Thyroid gland (tissue), 4 donors: ENCODE results near the gene LYRM4. TPM values are rescaled to one million over a fixed set of nuclear protein-coding genes. Genes with fewer than 3 reads are reported as not detected.

Experiments
- DNase-seq, 2 donors: peaks; one replicate each; pipeline ENCODE4 v3.0.0-alpha.2; 2019
- H3K27ac ChIP-seq, 3 donors: fragments of 200-600 bp; sonication (generic); 1 replicate in 2 of 3; 2 replicates in 1 of 3; pipeline ENCODE4 v1.5.1; 2016 to 2019; ENCODE audit warnings: mild to moderate bottlenecking in 1 of 3, moderate library complexity in 1 of 3
- H3K27me3 ChIP-seq: fragments of 200-600 bp; sonication (generic); one replicate; pipeline ENCODE4 v1.5.1; 2019
- H3K36me3 ChIP-seq, 2 donors: fragments of 200-600 bp; sonication (generic); one replicate each; pipeline ENCODE4 v1.5.1; 2016 to 2019
- H3K4me1 ChIP-seq, 2 donors: fragments of 200-600 bp; sonication (generic); one replicate each; pipeline ENCODE4 v1.5.1; 2017 to 2019
- H3K4me3 ChIP-seq, 3 donors: fragments of 200-600 bp; sonication (generic); replicated peaks in 1 of 3; 1 replicate in 2 of 3; 2 replicates in 1 of 3; pipeline ENCODE4 v1.5.1; 2016; ENCODE audit warnings: mild to moderate bottlenecking in 1 of 3
- H3K9me3 ChIP-seq: fragments of 200-600 bp; sonication (generic); one replicate; pipeline ENCODE4 v1.5.1; 2017
- CTCF ChIP-seq, 6 experiments: fragments of 200-600 bp in 3 of 6; fragments of 450-650 bp in 3 of 6; sonication (generic) in 3 of 6; IDR thresholded peaks; one replicate each; pipeline ENCODE4 v1.5.1; 2016 to 2019; ENCODE audit warnings: antibody characterized with exemption in 6 of 6, mild to moderate bottlenecking in 2 of 6, inconsistent platforms in 1 of 6, moderate library complexity in 1 of 6
- POLR2A ChIP-seq, 2 donors: fragments of 450-650 bp; IDR thresholded peaks; one replicate each; pipeline ENCODE4 v1.6.1; 2017; ENCODE audit warnings: antibody characterized with exemption in 2 of 2, mild to moderate bottlenecking in 2 of 2, moderate library complexity in 1 of 2
- WGBS, 2 donors: methylation state at CpG; one replicate each; pipeline ENCODE4 v1.1.5; 2017; 5-methylcytosine and 5-hydroxymethylcytosine counted together
- intact Hi-C: fragments of 100-400 bp; cut with DNase I; formaldehyde crosslinking; loops from one replicate; pipeline ENCODE4 v1.15.1; 2023
- total RNA-seq, 4 donors: library from RNA; depleted of rRNA; stranded (reverse); fragments of >200 nt; gene quantifications; one replicate each; pipeline ENCODE4 v1.2.3, GENCODE V29; 2016

Gene LYRM4
- total RNA-seq, 4 donors from 2014 or later, result 26.7 to 32.2 (median 29.5) TPM

DNA sequence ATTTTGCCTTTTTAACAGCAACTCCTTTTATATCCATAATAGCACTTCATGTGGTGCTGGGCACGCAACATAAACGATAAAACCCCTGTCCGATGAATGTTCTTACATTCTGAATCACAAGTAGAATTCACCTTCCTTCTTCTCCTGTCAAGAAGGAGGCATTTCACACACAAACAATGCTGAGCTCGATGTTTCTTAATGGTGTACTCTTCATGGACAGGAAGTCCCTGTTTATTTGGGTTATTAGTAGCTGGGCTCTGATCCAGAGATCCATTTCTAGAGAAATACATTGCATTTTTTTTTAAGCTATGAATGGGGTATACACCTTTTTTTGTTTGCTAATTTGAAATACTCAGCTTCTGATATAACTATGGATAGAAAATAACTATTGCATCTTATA, 93.2 kb downstream of the LYRM4 start:
- Histone ChIP-seq H3K4me1 (peaks cover 0 to 4% of the 10 kb centered on the region in 2 donors), H3K9me3 (no peaks in the 10 kb centered on the region), H3K4me3 (no peak overlapping the region), H3K36me3 (no peaks in the 10 kb centered on the region), H3K27ac (no peak overlapping the region), H3K27me3 (no peaks in the 10 kb centered on the region)
- intact Hi-C loops, result no loop called here
- DNase-seq, result no peak
- 68 to 69% methylated on average over 4 of the region's 4 CpGs for WGBS, 2 donors
- no peak for TF ChIP-seq CTCF (IDR thresholded peaks at IDR 0.05)
- no peak for TF ChIP-seq POLR2A (IDR thresholded peaks at IDR 0.05)

DNA sequence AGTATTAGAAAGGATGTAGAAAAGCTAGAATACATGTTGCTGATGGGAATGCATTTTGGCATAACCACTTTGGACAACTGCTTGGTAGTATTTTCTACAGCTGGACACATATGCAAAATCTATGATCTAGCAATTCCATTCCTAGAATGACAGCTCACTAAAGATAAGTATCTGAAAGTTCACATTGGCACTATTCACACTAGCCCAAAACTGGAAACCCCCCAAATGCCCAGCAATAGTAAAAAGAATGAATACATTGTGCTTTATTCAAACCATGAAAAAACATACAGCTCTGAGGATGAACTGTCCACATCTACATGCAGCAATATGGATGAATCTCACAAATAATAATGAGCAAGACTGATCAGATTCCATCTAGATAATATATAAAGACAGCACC, 96.7 kb downstream of the LYRM4 start:
- H3K4me1 ChIP-seq, result peaks cover 0 to 4% of the 10 kb centered on the region in 2 donors
- H3K27ac ChIP-seq, result no peak overlapping the region
- DNase-seq, result no peak
- no peaks in the 10 kb centered on the region for H3K9me3 ChIP-seq
- H3K4me3 ChIP-seq, result no peak overlapping the region
- H3K36me3 ChIP-seq, result no peaks in the 10 kb centered on the region
- H3K27me3 ChIP-seq, result no peaks in the 10 kb centered on the region
- intact Hi-C loops, result no loop called here
- TF ChIP-seq CTCF (IDR thresholded peaks at IDR 0.05) (no peak), POLR2A (IDR thresholded peaks at IDR 0.05) (no peak)

GRCh38 chr6:5163247-5163646, 97.5 kb downstream of the LYRM4 start:
- H3K9me3 ChIP-seq, result no peaks in the 10 kb centered on the region
- intact Hi-C loops, result no loop called here

DNA sequence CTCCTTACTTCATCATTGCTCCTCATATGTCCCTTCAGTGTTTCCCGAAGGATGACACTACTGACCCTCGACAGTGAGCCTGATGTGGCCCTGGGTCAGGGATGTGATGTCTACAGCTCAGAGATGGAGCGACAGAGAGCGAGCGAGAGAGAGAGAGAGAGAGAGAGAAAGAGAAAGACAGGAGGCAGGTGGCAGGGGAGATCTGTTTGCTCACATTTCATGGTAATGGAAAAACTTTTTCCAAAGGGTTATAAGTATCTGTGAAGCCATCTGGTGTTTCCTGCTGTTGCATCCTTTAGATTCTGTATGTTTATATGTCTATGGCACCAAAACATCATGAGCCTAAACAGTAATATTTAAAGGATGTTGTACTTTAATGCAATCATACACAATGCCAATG, 98.4 kb downstream of the LYRM4 start:
- Histone ChIP-seq H3K36me3 (no peaks in the 10 kb centered on the region), H3K27ac (no peak overlapping the region), H3K4me3 (no peak overlapping the region), H3K27me3 (no peaks in the 10 kb centered on the region), H3K4me1 (peaks cover 0 to under 1% of the 10 kb centered on the region in 2 donors), H3K9me3 (no peaks in the 10 kb centered on the region)
- intact Hi-C loops, result no loop called here
- 87 to 95% methylated on average over 5 of the region's 5 CpGs for WGBS, 2 donors
- TF ChIP-seq POLR2A (IDR thresholded peaks at IDR 0.05), result no peak
- no peak for TF ChIP-seq CTCF (IDR thresholded peaks at IDR 0.05)
- DNase-seq, result no peak

More at GRCh38 chr6:5163247-5163646, 97.5 kb downstream of the LYRM4 start:
- Histone ChIP-seq H3K27me3 (no peaks in the 10 kb centered on the region), H3K27ac (no peak overlapping the region), H3K36me3 (no peaks in the 10 kb centered on the region), H3K4me1 (peaks cover 0 to 4% of the 10 kb centered on the region in 2 donors), H3K4me3 (no peak overlapping the region)
- WGBS, 2 donors, result 97 to 99% methylated on average over 6 of the region's 6 CpGs
- TF ChIP-seq CTCF (IDR thresholded peaks at IDR 0.05) (no peak), POLR2A (IDR thresholded peaks at IDR 0.05) (no peak)
- no peak for DNase-seq

DNA sequence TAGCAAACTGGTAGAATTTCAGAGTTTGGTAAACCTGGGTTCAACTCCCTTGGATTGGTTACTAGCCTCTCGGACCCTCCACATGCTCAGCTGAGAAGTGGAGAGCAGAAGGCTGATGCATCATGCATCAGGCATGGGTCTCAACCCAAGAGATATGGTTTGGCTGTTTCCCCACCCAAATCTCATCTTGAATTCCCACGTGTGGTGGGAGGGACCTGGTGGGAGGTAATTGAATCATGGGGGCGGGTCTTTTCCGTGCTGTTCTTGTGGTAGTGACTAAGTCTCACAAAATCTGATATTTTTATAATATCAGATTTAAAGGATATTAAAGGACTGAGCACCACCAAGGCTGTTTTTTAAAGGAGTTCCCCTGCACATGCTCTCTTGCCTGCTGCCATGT, 100.5 kb downstream of the LYRM4 start:
- TF ChIP-seq POLR2A (IDR thresholded peaks at IDR 0.05), result no peak
- no peak for TF ChIP-seq CTCF (IDR thresholded peaks at IDR 0.05)
- intact Hi-C loops, result no loop called here
- DNase-seq, result no peak
- no peaks in the 10 kb centered on the region for H3K9me3 ChIP-seq
- H3K27me3 ChIP-seq, result no peaks in the 10 kb centered on the region
- H3K4me3 ChIP-seq, result no peak overlapping the region
- H3K36me3 ChIP-seq, result no peaks in the 10 kb centered on the region
- no peaks in the 10 kb centered on the region for H3K4me1 ChIP-seq
- H3K27ac ChIP-seq, result no peak overlapping the region
- WGBS, 2 donors, result 87 to 94% methylated on average over 4 of the region's 4 CpGs
